Ovary (tissue), 3 donors: Measurements from ENCODE around the gene CTSH.

Experiments
- EP300 ChIP-seq: sonication (generic); formaldehyde crosslinking; IDR thresholded peaks from one replicate; pipeline ENCODE4 v1.6.1; 2017; ENCODE audit warnings: antibody characterized with exemption
- TF ChIP-seq, protein P1 (sequence below), 3 donors: fragments of 450-650 bp in 2 of 3; fragments of 200-600 bp in 1 of 3; IDR thresholded peaks; one replicate each; pipeline versions ENCODE4 v1.5.1 to v1.8.0; 2016 to 2022; ENCODE audit warnings: antibody characterized with exemption in 3 of 3, mild to moderate bottlenecking in 1 of 3
- donor health status: DM: no; HTN: no; CAD: no.

DNA sequence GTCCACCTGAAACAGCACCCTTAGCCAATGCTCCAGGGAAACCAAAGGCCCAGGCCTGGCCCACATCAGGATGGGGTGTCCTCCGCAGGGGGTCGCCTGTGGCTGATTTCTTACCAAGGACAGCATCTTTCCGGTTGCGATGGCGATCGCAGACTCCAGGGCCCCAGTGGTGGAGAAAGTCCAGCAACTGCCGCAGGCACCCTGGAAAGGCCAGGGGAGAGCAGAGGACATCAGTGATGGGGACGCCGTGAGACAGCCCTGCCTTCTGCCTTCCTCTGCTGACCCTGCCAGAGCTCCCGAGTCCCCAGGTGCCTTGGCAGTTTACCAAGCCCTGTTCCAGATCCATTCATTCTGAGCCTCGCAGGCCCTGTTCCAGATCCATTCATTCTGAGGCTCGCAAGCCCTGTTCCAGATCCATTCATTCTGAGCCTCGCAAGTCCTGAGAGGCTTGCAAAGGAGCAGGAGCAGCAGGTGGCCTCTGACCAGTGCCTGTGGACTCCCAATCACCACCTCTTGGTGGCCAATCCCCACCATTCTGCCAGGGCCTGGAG, 12.5 kb downstream of the CTSH start:
- TF ChIP-seq, protein P1, sequence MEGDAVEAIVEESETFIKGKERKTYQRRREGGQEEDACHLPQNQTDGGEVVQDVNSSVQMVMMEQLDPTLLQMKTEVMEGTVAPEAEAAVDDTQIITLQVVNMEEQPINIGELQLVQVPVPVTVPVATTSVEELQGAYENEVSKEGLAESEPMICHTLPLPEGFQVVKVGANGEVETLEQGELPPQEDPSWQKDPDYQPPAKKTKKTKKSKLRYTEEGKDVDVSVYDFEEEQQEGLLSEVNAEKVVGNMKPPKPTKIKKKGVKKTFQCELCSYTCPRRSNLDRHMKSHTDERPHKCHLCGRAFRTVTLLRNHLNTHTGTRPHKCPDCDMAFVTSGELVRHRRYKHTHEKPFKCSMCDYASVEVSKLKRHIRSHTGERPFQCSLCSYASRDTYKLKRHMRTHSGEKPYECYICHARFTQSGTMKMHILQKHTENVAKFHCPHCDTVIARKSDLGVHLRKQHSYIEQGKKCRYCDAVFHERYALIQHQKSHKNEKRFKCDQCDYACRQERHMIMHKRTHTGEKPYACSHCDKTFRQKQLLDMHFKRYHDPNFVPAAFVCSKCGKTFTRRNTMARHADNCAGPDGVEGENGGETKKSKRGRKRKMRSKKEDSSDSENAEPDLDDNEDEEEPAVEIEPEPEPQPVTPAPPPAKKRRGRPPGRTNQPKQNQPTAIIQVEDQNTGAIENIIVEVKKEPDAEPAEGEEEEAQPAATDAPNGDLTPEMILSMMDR (IDR thresholded peaks at IDR 0.05) = no peak
- no peak for TF ChIP-seq EP300
